ENCODE data around the gene ADPRH.

ADPRH gene

GRCh38 chr3:119598410-119599098 lies 19.3 kb downstream of the ADPRH start:
- DNase-seq: no peak

DNA sequence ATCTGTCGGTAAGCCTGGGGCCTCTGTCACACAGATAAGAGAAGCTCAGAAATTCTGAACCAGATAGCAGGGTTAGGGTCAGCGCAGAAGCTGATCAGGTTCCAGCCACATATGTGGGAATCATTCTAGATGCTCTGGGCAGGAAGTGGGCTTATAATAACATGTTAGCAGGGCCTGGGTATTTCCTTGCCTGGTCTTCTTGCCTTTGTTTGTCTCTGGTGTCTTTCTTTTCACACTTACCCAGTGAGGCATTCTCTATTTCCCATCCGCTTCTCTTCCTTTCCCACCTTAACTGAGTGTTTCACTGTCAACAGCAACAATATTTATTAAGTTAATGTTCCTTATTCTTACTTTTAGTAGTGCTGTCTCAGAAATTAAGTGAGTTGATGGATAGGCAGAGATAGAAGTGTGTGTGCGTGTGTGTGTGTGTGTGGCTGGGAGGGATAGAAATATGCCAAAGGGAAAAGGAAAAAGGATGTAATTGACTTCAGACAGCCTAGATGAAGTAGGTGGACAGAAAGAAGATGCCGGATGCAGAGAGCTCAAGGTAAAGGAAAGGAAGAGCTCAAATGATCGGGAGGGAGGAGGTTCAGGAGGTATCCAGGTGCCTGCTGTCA lies 20.4 kb downstream of the ADPRH start:
- DNase-seq: no peak

- no peak for DNase-seq
These were observed 21.4 kb downstream of the ADPRH start for GRCh38 chr3:119600732-119601131.

- no peak for DNase-seq
These were observed 21.9 kb downstream of the ADPRH start for GRCh38 chr3:119601154-119601553.

- DNase-seq: no peak
These were observed 23.4 kb downstream of the ADPRH start for GRCh38 chr3:119602676-119603075.

GRCh38 chr3:119604878-119605277 lies 25.6 kb downstream of the ADPRH start:
- DNase-seq: no peak

GRCh38 chr3:119608405-119609000 lies 29.2 kb downstream of the ADPRH start:
- DNase-seq: no peak

DNA sequence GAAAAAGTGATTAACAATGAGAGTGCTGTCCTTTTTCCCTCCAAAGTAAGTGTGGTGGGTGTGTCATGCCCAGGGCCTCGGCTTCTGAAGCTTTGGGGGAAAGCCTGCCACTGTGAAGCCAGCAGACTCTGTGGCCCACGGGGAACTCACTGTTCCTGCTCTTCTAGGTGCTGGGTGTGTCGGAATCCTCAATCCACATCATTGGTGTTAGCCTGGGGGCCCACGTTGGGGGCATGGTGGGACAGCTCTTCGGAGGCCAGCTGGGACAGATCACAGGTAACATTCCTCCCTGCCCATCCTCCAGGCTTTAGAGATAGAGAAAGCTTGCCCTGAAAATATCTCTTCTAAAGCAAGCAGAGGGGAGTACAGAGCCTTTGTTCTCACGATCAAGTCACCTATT lies 30.0 kb downstream of the ADPRH start:
- DNase-seq: no peak

GRCh38 chr3:119611664-119612063 lies 32.4 kb downstream of the ADPRH start:
- DNase-seq: no peak

DNA sequence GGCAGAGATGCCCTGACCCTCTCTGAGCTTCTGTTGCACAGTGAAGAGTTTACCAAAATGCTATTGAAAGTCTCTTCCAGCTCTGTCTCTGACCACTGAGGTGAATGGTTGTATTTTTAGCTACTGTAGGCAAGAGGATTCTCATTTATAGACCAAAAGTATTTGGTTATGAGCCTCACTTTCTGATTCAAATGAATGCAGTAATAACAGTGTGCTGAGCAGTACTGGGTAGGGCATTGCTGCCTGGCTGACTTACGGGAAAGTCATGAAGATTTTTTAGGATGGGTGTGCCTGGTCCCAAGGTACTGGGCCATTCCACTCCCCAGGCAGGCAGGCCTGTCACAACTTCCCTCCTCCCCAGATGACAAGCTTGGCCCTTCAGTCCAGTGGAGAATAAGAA lies 33.9 kb downstream of the ADPRH start:
- no peak for DNase-seq

DNA sequence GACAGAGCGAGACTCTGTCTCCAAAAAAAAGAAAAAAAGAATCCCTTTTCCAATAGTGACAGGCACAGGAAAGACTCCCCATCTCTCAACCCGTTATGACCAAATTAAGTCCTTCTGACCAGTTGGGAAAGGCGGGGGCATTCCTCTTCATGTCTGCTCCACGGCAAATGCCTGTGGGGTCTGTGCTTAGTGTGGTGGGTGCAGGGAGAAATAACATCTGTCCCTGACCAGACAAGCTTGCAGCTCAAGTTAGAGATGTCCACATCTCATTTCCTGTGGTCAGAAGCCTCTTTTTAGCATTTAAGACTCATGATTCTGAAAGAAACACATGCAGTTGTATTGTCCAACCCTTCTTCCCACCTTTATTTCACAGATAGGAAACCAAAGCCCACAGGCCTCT lies 34.6 kb downstream of the ADPRH start:
- DNase-seq: no peak

DNA sequence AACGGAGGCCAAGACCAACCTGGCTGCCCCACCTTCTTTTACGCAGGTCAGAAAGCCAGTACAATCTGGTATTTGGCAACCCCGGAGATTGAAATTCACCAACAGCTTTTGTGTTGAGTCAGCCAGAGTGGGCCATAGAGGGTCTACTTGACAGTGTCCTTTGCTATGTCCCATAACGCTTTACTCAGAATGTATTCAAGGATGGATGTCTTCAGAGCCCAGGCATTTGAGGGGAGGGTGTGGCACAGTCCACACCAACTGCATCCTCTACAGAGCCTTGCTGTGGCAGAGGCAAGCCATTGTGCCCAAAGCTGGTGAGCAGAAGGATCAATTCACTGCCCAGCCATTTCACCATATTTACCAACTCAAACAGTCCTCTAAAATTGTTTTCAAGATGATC lies 36.8 kb downstream of the ADPRH start:
- no peak for DNase-seq

DNA sequence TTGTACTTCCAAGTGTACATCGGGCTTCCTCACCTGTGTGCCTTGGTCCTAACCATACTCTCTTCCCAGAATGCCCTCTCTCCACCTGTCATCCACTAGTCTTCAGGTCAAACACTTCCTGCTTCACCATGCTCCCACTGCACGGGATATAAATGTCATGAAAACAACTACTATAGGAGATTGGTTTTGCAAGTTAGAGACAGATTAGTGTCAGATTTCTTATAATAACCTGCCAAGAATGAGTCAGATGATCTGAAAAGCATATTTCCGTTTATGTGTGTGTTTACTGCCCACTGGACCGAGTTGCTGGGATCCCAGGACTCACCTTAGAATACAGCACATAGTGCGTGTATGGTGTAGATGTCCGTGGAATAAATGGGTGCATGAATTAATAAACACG lies 39.8 kb downstream of the ADPRH start:
- DNase-seq: no peak

DNA sequence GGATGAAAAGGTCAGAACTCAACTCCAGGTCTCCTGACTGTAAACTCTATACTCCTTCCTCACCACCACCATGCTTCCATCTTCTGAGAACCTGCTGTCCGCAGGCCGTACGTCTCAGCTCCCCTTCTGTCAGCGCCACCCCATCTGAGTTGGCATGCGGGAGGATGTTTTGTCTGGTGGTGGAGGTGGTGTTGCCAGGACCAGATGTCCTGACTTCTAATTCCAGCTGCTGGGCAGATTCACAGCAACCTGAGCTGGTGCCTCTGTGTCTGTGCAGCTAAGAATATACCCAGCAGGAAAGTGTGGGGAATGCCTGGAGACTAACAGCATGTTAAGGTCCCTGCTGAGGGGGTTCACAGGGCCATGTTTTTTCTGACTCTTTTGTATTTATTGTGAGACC lies 41.6 kb downstream of the ADPRH start:
- no peak for DNase-seq

DNA sequence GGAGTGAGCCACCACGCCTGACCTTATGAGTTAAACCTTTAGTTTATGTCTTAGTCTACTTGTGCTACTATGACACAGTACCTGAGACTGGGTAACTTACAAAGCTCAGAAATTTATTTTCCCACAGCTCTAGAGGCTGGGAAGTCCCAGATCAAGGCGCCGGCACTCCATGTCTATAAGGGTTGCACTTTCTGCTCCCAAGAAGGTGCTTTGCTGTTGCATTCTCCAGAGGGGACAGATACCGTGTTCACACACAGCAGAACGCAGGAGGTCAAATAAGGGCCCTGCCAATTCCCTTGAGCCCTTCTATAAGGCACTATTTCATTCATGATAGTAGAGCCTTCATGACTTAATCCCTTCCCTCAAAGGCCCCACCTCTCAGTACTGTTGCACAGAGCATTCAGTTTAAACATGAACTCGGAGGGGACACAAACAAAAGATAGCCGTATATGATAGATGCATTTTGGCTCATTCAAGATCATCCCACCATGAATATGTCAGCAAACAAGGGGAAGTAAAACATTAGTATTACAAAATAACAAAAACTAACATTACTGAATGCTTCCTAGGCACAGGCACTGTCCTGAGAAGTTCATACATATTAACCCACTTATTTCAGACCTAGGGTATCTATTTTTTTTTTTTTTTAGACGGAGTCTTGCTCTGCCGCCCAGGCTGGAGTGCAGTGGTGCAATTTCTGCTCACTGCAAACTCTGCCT lies 44.9 kb downstream of the ADPRH start:
- DNase-seq: no peak

DNA sequence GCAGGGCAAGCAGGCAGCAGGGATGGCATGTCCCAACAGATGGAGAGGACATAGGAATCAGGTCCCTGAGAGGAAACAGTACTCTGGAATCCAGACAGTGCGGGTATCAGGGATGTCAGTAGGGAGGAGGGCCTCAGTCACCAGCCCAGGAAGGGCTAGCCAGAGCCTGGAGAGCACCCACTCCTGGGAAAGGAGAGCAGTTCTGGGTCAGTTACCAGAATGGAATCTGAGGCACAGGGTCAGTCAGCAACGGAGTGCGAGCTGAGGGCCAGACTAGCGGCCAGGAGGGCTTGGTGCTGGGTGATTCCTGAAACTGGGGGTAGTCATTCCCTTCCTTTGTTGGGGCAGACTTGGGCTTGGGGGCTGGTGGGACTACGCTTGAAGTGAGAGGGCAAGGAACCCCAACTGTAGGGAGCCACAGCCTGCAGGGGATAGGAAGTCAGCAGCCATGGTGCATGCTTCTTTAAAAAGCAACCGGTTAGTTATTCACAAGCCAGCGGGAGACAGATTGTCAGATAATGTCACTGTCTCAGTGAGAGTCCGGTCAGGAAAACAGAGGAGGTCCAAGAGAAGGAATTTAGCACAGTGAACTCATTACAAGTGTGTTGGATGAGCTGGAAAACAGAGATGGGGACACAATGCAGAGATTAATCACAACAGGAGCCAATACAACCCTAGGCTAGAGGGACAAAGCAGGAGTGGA lies 46.3 kb downstream of the ADPRH start:
- no peak for DNase-seq

- no peak for DNase-seq
These were observed 46.9 kb downstream of the ADPRH start for GRCh38 chr3:119626196-119626595.

GRCh38 chr3:119627461-119627860 lies 48.2 kb downstream of the ADPRH start:
- DNase-seq: no peak

DNA sequence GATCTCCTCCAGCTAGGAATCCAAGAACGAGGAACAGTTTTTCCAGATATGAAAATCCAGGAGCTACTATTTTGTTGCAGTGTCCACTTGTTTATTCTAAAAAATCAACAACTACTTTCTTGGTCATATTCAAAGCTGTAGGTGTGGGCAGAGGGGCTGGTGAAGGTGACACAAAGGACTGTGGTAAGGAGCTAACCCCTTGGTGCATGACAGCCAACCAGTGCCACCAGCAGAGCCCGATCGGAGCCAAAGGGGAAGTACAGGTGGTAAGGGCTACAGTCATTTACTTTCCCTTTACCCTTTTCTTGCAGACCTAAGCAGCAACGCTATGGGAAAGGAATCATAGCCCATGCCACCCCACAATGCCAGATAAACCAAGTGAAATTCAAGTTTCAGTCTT lies 49.1 kb downstream of the ADPRH start:
- DNase-seq: no peak

DNA sequence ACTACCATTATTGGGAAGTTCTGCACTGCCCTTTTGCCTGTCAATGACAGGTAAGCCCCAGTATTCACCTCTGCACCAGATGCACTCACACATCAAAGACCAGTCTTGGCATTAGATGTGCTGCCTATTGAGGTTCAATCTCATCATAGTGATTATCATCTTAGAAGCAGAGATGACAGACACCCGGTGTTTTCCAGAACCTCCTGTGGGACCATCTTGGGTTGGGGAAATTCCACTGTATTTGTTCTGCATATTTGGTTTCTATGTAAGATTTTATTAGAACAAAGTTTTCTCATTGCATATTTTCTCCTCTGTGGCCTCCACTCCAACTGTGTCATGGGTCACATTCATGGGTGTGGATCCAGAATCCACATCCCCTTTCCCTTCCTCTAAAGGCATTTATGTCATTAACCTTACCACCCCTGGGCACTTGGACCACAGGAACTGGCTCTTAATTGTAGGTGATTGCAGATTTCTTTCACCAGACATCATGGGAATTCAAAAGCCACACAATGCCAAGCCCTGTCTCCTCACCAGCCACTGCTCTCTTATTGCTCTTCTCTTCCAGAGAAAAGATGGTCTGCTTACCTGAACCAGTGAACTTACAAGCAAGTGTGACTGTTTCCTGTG lies 49.6 kb downstream of the ADPRH start:
- DNase-seq: no peak

- no peak for DNase-seq
These were observed 51.0 kb downstream of the ADPRH start for GRCh38 chr3:119630128-119630879.

DNA sequence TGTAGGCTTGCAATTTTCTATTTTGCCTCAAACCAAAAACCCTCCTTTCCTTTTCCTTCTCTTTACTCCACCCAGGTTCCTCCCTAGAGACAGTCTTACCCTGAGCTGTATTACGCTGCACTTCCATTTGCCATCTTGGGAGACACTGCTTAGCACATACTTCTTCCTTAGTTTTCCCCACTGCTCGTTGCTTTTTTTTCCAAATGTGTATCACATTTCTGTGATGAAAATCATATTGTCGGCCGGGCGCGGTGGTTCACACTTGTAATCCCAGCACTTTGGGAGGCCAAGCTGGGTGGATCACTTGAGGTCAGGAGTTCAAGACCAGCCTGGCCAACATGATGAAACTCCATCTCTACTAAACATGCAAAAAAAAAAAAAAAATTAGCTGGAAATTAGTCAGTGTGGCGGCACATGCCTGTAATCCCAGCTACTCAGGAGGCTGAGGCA lies 51.6 kb downstream of the ADPRH start:
- no peak for DNase-seq

All from NCI-H1105 treated with DMSO at 0.1 percent for 48 hours (cell line).